GM10847 (cell line): ENCODE data around the gene RNF144A.

Experiments
- POLR2A ChIP-seq: IDR thresholded peaks from 2 replicates; pipeline ENCODE4 v1.6.1; 2011; ENCODE audit not compliant: insufficient read length; ENCODE audit errors: extremely low read depth

Gene RNF144A

DNA sequence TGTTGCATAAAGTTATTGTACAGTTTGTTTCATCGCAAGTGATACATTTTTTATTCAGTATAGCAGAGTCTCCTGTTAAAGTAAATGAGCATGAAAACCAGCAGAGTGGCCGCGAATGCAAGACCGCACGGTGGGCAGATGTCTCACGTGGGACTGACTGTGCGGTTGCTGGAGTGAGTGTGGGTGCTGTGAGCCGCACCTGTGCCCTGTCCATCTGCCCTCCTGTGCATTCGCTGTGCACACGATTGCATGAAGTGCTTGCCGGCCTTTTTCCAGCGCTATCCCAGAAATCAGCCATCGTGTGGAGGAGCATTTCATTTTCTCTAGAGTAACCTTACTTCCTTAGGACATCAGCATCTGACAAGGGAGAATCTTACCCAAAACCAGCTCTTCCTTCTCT lies 118.7 kb downstream of the RNF144A start:
- TF ChIP-seq POLR2A = no peak

GRCh38 chr2:7037340-7038333 lies 120.4 kb downstream of the RNF144A start:
- TF ChIP-seq POLR2A = no peak

DNA sequence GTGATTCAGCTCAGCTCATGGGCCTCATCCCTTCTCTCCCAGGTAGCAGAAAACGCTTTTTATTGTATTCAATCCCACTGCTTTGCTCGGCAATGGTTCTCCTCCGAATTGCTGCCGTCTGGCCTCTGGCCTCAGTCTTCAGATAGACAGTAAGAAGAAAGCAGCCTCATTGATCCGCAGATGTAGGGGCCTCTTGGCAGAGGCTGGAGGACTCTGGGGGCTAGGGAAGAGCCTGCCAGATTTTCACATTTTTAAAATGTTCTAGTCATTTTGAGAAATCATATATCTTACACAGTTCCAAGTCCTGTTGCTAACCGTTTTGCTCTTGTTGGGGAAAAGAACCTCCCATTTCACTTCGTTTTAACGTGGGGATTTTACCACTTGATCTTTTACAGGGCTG lies 123.3 kb downstream of the RNF144A start:
- no peak for TF ChIP-seq POLR2A

DNA sequence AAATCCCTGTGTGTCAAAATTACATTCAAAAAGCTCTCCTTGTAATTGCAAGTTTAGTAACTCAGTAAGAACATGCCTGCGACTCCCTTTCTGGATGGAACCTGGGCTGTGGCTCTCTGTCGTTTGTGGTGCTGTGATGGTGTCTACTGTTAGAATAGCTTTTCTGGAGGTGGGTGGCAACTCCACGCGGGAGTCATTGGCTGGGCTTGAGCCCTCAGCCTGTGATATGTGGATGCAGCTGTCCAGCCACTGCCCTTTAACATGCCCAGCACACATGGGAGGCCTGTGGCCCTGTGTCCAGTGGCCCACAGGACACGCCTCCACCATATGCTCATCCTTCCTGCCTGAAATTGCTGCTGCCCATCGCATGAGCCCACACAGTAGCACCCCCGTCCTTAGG lies 124.2 kb downstream of the RNF144A start:
- no peak for TF ChIP-seq POLR2A

DNA sequence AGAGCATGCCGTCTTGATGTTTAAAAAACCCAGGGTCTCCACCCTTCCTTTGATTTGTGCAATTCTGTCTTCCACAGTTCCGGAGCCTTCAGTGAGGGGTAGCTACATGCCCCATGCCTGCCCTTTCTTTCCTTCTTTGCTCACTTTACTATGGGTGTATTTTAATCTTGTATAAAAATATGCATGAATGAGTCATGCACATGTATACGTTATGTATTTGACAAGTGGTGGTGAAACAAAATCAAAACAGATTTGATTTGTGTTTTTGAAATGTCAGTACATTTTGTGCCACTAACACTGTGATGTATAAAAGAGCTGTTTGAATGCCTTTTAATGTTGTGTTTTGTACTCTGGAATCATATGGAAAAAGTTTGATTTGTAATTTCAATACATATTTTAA lies 126.5 kb downstream of the RNF144A start:
- no peak for TF ChIP-seq POLR2A

- TF ChIP-seq POLR2A = no peak
These were observed 127.3 kb downstream of the RNF144A start for GRCh38 chr2:7044253-7045250.

DNA sequence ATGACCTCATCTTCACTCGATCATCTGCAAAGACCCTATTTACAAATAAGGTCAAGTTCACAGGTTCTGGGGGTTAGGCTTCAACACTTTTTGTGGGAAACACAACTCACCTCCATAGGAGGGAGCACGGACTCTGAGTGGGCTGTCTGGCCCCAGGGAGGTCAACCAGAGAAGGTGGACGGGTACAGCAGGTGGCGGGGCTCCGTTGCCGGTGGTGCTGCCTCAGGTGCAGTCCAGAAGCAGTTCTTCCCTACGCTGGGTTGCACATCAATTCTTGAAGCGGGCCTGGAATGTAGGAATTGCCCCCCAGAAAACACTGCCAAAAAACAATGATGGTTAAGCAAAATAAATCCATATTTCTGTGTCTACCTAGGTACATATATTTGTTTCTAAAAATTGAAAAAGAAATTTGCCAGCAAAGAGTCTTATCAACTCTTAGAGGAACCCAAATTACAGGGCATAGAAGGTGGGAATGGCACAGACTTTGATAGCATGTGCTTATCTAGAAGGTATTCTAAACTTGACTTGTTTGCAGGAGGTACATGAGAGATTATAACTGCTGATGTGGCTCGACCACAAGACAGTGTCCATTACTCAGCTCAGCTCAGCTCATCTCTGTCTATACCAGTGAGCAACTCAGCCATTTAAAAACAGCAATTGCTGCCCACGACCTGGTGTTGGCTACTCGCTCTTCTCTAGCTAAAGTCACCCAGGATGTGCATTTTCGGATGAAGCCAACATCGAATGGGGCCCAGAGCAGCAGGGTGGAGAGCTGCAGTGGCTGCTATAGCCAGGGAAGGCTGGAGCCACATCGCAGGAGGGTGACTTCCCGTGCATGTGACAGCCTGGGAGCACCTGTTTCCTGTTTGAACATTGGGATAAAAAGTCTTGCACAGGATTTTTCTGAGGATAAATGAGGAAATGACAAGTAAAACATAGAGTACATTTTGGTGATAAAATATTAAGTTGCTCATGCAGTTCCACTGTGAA lies 128.7 kb downstream of the RNF144A start:
- TF ChIP-seq POLR2A = no peak

DNA sequence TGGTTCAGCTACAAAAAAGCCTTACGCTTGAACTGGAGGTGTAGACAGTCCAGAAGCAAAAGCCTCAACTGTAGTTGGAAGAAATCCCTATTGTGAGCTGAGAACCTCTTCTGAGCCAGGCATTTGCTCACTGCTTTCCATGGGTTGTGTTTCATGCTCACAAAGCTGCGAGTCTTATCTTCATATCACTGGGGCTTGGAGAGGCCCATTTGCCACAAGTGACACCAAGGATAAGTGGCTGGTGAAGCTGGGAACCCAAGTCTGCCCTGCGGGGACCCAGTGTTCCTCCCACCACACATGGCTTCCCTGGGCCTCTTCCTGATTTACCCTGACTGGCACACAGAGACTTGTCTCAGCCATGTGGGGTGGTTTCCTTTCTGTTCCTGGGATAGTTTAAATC lies 130.4 kb downstream of the RNF144A start:
- no peak for TF ChIP-seq POLR2A

DNA sequence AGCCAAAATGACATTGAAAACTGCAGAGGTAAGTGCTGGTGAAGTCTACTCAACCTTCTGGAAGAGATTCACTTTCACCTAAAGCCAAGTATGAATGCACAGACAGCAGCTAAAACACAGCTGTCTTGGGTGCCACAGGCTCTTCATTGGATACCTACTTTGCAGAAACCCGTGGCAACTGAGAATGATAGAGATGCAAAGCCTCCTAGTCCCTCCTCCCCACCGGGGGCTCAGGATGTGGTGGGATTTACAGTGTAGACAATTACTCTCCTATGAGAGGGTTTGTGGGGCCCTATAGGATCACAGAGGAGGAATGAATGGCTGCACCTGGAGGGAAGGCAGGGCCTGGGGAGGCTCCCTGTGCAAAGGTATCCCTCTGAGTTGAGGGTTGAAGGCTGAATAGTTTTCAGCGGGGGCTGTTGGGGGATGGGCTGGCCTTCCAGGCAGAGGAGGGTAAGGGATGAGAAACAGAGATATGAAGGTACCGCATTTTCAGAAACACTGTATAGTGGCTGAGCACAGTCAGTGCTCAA lies 131.6 kb downstream of the RNF144A start:
- no peak for TF ChIP-seq POLR2A

DNA sequence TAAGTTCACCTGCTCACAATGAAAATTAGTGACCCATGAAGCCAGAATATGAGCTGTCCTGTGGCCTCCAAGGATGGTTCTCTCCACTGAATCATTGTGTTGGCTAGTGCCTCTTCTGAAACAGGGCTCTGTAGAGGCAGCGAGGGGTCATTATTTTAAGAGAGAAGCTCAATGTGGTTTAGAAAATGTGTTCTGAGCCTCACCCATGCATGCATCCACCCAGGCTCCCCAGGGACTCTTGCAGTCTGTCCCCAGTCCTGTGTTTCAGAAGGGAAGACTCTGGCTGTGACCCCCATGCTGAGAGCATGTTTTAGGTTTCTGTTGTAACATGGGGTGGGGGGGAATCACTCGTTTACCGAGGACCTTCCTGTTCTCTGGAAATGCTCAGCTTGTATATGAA lies 135.2 kb downstream of the RNF144A start:
- no peak for TF ChIP-seq POLR2A

DNA sequence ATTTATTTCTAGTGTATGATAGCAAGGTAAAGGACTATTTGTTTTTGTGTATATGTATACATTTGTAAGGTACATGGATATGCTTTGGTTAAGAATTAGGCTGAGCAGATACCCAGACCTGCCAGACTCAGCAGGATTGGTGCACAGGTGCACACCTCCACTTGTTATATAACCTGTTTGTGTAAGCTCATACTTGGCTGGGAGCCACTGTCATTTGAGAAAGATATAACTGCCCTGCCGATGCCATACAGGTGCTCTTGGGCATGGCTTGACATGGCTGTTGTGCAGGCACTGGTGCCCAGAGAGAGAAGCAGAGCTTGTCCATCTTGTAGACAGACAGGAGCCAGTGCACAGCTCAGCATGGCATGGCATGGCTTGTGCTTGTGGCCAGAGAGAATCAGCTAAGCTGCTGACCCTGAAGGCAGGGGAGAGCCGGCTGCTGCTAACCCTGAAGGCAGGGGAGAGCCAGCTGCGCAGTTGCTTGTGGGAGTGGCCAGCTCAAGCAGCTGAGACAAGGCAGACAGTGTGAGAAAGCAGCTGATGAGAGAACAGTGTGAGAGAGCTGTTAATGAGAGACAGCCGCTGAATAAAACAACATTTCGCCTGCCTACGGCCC lies 136.5 kb downstream of the RNF144A start:
- TF ChIP-seq POLR2A = no peak

- TF ChIP-seq POLR2A = no peak
These were observed 140.7 kb downstream of the RNF144A start for GRCh38 chr2:7057865-7058400.

DNA sequence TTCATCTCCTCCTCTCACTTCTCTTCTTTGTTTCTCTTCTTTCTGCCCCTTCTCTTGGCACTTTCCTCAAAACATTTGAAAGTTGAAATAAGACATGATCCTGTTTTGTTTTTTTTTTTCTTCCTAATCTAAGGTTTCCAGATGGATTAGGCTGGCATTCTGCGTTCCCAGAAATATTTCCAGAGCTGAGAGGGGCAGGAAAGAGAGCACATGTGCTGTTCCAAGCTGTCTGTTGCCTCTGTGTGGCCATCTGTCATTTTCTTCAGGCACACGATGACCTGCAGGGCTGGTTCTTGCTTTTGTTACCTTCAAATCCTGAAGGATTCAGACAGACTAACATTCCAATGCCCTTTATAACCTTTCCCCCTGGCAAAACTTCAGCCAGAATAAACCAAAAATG lies 142.9 kb downstream of the RNF144A start:
- no peak for TF ChIP-seq POLR2A
